Measurements from ENCODE around the gene VPS37B. TPM values are rescaled to one million over a fixed set of nuclear protein-coding genes. Genes with fewer than 3 reads are reported as not detected.

The VPS37B gene
- total RNA-seq, 1 donor from 2014 or later: 29.1 TPM

DNA sequence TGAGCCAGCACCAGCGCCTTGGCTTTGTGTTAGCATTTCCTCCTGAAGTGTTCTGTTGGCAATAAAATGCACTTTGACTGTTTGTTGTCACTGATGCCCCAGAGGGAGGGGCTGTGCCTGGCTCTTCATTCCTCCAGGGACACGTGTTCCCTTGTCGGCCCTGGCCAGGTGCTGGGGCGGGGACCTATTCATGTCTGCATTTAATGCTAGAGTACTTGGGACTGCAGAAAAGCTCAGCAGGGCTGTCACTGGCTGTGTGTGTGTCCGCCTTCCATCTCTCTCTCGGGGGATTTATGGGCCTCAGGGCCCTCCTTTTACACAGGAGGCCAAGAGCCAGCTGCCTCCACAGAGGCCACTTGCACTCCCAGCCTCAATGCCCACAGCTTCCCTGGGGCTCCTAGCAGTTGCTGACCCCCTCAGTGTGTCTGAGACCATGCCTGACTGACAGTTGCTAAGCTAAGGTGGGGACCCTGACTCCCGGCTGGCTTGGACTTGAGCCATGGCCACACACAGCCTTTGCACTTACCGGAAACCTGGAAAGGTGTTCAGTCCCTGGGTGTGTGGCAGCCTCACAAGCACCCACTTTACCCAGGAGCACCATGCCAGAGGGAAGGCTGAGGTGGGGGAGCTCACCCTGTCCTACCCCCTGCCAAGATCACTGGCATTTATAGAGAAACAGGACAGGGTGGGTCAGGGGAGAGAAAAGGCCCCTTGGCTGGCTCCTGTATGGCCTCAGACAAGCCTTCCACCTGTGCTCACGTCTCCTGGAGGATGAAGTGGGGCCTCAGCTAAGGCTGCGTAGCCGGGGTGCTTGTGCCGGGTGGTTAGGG lies 32.8 kb downstream of the VPS37B start:
- H3K9me3 Mint-ChIP-seq: no peaks in the 10 kb centered on the region
- TF ChIP-seq, protein P1, sequence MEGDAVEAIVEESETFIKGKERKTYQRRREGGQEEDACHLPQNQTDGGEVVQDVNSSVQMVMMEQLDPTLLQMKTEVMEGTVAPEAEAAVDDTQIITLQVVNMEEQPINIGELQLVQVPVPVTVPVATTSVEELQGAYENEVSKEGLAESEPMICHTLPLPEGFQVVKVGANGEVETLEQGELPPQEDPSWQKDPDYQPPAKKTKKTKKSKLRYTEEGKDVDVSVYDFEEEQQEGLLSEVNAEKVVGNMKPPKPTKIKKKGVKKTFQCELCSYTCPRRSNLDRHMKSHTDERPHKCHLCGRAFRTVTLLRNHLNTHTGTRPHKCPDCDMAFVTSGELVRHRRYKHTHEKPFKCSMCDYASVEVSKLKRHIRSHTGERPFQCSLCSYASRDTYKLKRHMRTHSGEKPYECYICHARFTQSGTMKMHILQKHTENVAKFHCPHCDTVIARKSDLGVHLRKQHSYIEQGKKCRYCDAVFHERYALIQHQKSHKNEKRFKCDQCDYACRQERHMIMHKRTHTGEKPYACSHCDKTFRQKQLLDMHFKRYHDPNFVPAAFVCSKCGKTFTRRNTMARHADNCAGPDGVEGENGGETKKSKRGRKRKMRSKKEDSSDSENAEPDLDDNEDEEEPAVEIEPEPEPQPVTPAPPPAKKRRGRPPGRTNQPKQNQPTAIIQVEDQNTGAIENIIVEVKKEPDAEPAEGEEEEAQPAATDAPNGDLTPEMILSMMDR (IDR thresholded peaks at IDR 0.05; ENCODE audit: unreplicated experiment): no peak
- no peak for DNase-seq (ENCODE audit: low spot score in 2 of 2, unreplicated experiment in 2 of 2)

DNA sequence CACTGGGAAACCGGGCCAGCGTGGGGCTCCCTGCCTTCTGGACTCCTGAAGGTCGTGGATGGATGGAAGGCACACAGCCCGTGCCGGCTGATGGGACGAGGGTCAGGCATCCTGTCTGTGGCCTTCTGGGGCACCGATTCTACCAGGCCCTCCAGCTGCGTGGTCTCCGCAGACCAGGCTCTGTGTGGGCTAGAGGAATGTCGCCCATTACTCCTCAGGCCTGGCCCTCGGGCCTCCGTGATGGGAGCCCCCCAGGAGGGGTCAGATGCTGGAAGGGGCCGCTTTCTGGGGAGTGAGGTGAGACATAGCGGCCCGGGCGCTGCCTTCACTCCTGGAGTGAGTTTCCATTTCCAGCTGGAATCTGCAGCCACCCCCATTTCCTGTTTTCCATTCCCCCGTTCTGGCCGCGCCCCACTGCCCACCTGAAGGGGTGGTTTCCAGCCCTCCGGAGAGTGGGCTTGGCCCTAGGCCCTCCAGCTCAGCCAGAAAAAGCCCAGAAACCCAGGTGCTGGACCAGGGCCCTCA lies 33.8 kb downstream of the VPS37B start:
- Mint-ChIP-seq H3K36me3 (peaks cover 3% of the 10 kb centered on the region), H3K9me3 (no peaks in the 10 kb centered on the region), H3K27ac (no peak overlapping the region), H3K27me3 (ENCODE audit: low read depth) (no peaks in the 10 kb centered on the region), H3K4me1 (peaks cover 4% of the 10 kb centered on the region), H3K4me3 (no peak overlapping the region)
- DNase-seq (ENCODE audit: low spot score in 2 of 2, unreplicated experiment in 2 of 2): no peak
- TF ChIP-seq, protein P1 (IDR thresholded peaks at IDR 0.05; ENCODE audit: unreplicated experiment): no peak

More for the DNA sequence above, 32.8 kb downstream of the VPS37B start:
- H3K27ac Mint-ChIP-seq: peak overlapping the region; percentile 47
- no peak overlapping the region for H3K4me3 Mint-ChIP-seq
- H3K36me3 Mint-ChIP-seq: peaks cover 3% of the 10 kb centered on the region
- no peaks in the 10 kb centered on the region for H3K27me3 Mint-ChIP-seq (ENCODE audit: low read depth)
- peaks cover 4% of the 10 kb centered on the region for H3K4me1 Mint-ChIP-seq

DNA sequence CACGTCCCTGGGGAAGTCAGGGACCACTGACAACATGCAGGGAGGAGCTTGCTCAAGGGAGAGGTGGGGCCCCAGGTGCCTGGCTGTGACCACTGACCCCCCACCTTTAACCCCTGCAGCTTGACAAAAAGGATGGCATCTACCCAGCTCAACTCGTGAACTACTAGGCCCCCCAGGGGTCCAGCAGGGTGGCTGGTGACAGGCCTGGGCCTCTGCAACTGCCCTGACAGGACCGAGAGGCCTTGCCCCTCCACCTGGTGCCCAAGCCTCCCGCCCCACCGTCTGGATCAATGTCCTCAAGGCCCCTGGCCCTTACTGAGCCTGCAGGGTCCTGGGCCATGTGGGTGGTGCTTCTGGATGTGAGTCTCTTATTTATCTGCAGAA lies 34.3 kb downstream of the VPS37B start:
- H3K36me3 Mint-ChIP-seq: peaks cover 3% of the 10 kb centered on the region
- H3K9me3 Mint-ChIP-seq: no peaks in the 10 kb centered on the region
- H3K4me1 Mint-ChIP-seq: peaks cover 4% of the 10 kb centered on the region
- TF ChIP-seq, protein P1 (IDR thresholded peaks at IDR 0.05; ENCODE audit: unreplicated experiment): no peak
- DNase-seq (ENCODE audit: low spot score in 2 of 2, unreplicated experiment in 2 of 2): peak in 1 of 2 experiments; percentile 37
- H3K27me3 Mint-ChIP-seq (ENCODE audit: low read depth): no peaks in the 10 kb centered on the region
- H3K4me3 Mint-ChIP-seq: no peak overlapping the region
- H3K27ac Mint-ChIP-seq: no peak overlapping the region

DNA sequence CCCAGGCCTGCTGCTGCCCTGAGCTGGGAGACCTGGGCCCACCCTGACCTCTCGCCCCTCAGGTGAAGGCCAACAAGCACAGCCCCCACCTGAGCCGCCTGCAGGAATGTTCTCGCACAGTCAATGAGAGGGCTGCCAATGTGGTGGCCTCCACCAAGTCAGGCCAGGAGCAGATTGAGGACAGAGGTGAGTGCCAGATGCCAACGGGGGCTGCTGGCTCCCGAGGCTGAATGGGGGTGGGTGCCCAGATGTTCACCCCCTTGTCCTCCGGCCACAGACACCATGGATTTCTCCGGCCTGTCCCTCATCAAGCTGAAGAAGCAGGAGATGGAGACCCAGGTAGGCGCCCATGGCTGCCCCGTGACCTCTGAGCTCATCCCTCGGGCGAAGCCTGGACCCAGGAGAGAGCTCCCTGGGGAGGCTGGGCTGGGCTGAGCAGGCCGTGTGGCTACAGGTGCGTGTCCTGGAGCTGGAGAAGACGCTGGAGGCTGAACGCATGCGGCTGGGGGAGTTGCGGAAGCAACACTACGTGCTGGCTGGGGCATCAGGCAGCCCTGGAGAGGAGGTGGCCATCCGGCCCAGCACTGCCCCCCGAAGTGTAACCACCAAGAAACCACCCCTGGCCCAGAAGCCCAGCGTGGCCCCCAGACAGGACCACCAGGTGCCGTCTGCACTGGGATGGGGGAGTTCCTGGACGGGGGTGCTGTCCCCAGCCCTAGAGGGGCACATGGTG lies 34.9 kb downstream of the VPS37B start:
- Mint-ChIP-seq H3K4me3 (no peak overlapping the region), H3K27ac (no peak overlapping the region), H3K4me1 (peaks cover 4% of the 10 kb centered on the region), H3K9me3 (no peaks in the 10 kb centered on the region), H3K36me3 (peaks cover 3% of the 10 kb centered on the region), H3K27me3 (ENCODE audit: low read depth) (no peaks in the 10 kb centered on the region)
- DNase-seq (ENCODE audit: low spot score in 2 of 2, unreplicated experiment in 2 of 2): no peak
- TF ChIP-seq, protein P1 (IDR thresholded peaks at IDR 0.05; ENCODE audit: unreplicated experiment): no peak

DNA sequence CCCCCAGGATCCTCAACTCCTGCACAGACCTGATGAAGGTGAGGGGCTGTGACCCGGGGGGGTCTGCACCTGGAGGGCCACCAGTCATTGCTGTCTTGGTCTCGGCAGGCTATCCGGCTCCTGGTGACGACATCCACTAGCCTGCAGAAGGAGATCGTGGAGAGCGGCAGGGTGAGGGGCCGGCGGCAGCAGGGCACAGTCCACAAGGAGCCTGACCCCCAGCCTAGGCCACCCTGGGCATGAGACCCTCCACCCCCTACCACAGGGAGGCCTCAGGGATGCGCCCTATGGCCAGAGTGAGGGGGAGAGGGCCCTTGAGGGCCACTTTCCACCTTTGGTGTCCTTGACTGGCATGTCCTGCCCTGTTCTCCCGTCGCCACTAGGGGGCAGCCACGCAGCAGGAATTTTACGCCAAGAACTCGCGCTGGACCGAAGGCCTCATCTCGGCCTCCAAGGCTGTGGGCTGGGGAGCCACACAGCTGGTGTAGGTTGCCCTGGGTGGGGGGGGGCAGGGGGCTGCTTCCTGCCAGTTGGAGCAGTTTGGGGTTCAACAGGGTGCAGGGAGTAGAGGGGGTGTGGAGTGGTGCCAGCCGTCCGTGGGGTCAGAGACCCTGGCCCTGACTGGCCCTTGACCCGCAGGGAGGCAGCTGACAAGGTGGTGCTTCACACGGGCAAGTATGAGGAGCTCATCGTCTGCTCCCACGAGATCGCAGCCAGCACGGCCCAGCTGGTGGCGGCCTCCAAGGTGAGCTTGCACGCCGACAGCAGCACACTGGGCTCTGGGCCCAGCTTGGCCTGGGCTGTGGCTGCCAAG lies 35.7 kb downstream of the VPS37B start:
- peak; percentile 68 to 88 for DNase-seq (ENCODE audit: low spot score in 2 of 2, unreplicated experiment in 2 of 2)
- Mint-ChIP-seq H3K27ac (no peak overlapping the region), H3K4me3 (no peak overlapping the region), H3K27me3 (ENCODE audit: low read depth) (no peaks in the 10 kb centered on the region), H3K36me3 (peaks cover 3% of the 10 kb centered on the region), H3K4me1 (peaks cover 4% of the 10 kb centered on the region), H3K9me3 (no peaks in the 10 kb centered on the region)
- TF ChIP-seq, protein P1 (IDR thresholded peaks at IDR 0.05; ENCODE audit: unreplicated experiment): peak; percentile 97
